ENCODE measurements around the gene IFNL2. TPM values are rescaled to one million over a fixed set of nuclear protein-coding genes. Genes with fewer than 3 reads are reported as not detected.
"Not testable (repeated sequence)": the region's sequence is repeated elsewhere in the genome, so short reads cannot be mapped to it uniquely, and the experiment has no call there.

IFNL2 gene
- total RNA-seq (not detected), polyA plus RNA-seq (not detected)

- not testable (repeated sequence) for DNase-seq (ENCODE audit: extremely low spot score); H3K4me3 ChIP-seq (ENCODE audit: low read depth, low read length); H3K27ac ChIP-seq (ENCODE audit: low read depth); H3K4me1 ChIP-seq (ENCODE audit: insufficient read depth); H3K36me3 ChIP-seq (ENCODE audit: insufficient read depth)
- WGBS = no CpG with 5 or more reads among the region's 1 CpG
Observed at GRCh38 chr19:39268085-39268484, at the start of gene IFNL2. Gene IFNL2 (plus strand): TSS chr19:39268396. CDS start chr19:39268569, 173 bp downstream.

DNA sequence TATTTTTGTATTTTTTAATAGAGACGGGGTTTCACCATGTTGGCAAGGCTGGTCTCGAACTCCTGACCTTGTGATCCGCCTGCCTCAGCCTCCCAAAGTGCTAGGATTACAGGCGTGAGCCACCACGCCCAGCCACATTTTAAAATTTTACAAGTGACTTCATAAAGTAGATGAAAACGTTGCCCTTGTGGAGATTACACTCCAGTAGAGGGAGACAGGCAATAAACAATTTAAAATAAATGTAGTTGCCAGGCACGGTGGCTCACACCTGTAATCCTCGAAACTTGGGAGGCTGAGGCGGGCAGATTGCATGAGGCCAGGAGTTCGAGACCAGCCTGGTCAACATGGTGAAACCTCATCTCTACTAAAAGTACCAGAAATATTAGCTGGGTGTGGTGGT is 49.1 kb upstream of the IFNL2 start:
- H3K4me3 ChIP-seq (ENCODE audit: low read depth, low read length); H3K4me1 ChIP-seq (ENCODE audit: insufficient read depth); DNase-seq (ENCODE audit: extremely low spot score); H3K27ac ChIP-seq (ENCODE audit: low read depth); H3K36me3 ChIP-seq (ENCODE audit: insufficient read depth): not testable (repeated sequence)
- WGBS = 68% methylated on average over 10 of the region's 10 CpGs

DNA sequence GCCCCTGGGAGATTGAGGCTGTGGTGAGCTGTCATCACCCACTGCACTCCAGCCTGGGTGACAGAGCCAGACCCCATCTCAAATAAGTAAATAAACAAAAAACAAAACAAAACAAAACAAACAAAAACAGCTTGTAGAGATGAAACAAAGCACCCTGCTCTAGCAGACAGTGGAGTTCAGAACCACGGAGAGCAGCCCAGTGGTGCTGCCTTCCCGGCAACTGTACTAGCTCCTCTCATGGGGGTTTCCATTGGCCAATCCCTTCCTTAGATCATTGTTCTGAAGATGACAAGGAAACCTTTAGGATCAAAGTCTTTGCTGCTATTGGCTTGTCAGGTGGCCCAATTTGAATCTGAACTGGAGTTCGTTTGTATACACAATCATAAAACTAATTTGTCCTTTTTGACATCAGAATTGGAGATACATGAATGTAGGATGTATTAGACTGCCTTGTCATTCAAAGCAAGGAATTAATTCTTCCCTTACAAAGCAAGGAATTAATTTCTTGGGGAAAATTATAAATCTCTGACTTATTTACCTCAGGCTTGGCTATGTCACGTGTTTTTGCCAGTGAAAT is 44.4 kb upstream of the IFNL2 start:
- Histone ChIP-seq H3K4me1 (ENCODE audit: insufficient read depth) (no peaks in the 10 kb centered on the region), H3K36me3 (ENCODE audit: insufficient read depth) (no peaks in the 10 kb centered on the region), H3K4me3 (ENCODE audit: low read depth, low read length) (no peak overlapping the region), H3K27ac (ENCODE audit: low read depth) (no peak overlapping the region)
- 21% methylated on average over 4 of the region's 4 CpGs for WGBS
- no peak for DNase-seq (ENCODE audit: extremely low spot score)

- no peak for DNase-seq (ENCODE audit: extremely low spot score)
- H3K4me1 ChIP-seq (ENCODE audit: insufficient read depth) = no peaks in the 10 kb centered on the region
- no peaks in the 10 kb centered on the region for H3K36me3 ChIP-seq (ENCODE audit: insufficient read depth)
- H3K27ac ChIP-seq (ENCODE audit: low read depth) = no peak overlapping the region
- H3K4me3 ChIP-seq (ENCODE audit: low read depth, low read length) = no peak overlapping the region
- WGBS = 23% methylated on average over 3 of the region's 3 CpGs
Observed at GRCh38 chr19:39224910-39225309, 43.3 kb upstream of the IFNL2 start.

- H3K27ac ChIP-seq (ENCODE audit: low read depth) = no peak overlapping the region
- no peaks in the 10 kb centered on the region for H3K36me3 ChIP-seq (ENCODE audit: insufficient read depth)
- H3K4me3 ChIP-seq (ENCODE audit: low read depth, low read length) = no peak overlapping the region
- no peak for DNase-seq (ENCODE audit: extremely low spot score)
- WGBS = 74% methylated on average over 2 of the region's 2 CpGs
- H3K4me1 ChIP-seq (ENCODE audit: insufficient read depth) = no peaks in the 10 kb centered on the region
Observed at GRCh38 chr19:39230096-39230764, 38.0 kb upstream of the IFNL2 start.

DNA sequence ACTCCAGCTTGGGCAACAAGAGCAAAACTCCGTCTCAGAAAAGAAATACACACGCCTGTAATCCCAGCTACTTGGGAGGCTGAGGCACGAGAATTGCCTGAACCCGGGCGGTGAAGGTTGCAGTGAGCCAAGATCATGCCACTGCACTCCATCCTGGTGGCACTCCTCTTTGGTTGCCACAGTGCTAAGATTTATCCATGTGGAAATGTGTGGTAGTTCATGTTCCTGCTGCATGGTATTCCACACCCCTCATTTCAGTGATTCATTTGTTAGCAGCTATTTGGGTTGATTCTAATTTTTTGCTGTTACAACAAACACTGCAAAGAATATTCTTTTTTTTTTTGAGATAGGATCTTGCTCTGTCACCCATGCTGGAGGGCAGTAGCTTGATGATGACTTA is 35.5 kb upstream of the IFNL2 start:
- Histone ChIP-seq H3K4me3 (ENCODE audit: low read depth, low read length) (no peak overlapping the region), H3K36me3 (ENCODE audit: insufficient read depth) (no peaks in the 10 kb centered on the region), H3K27ac (ENCODE audit: low read depth) (no peak overlapping the region), H3K4me1 (ENCODE audit: insufficient read depth) (no peaks in the 10 kb centered on the region)
- WGBS = 82% methylated on average over 5 of the region's 5 CpGs
- no peak for DNase-seq (ENCODE audit: extremely low spot score)

- Histone ChIP-seq H3K27ac (ENCODE audit: low read depth) (no peak overlapping the region), H3K4me1 (ENCODE audit: insufficient read depth) (no peaks in the 10 kb centered on the region), H3K4me3 (ENCODE audit: low read depth, low read length) (no peak overlapping the region), H3K36me3 (ENCODE audit: insufficient read depth) (no peaks in the 10 kb centered on the region)
- DNase-seq (ENCODE audit: extremely low spot score) = no peak
- WGBS = 69% methylated on average over 12 of the region's 12 CpGs
Observed at GRCh38 chr19:39236527-39236926, 31.7 kb upstream of the IFNL2 start.

DNA sequence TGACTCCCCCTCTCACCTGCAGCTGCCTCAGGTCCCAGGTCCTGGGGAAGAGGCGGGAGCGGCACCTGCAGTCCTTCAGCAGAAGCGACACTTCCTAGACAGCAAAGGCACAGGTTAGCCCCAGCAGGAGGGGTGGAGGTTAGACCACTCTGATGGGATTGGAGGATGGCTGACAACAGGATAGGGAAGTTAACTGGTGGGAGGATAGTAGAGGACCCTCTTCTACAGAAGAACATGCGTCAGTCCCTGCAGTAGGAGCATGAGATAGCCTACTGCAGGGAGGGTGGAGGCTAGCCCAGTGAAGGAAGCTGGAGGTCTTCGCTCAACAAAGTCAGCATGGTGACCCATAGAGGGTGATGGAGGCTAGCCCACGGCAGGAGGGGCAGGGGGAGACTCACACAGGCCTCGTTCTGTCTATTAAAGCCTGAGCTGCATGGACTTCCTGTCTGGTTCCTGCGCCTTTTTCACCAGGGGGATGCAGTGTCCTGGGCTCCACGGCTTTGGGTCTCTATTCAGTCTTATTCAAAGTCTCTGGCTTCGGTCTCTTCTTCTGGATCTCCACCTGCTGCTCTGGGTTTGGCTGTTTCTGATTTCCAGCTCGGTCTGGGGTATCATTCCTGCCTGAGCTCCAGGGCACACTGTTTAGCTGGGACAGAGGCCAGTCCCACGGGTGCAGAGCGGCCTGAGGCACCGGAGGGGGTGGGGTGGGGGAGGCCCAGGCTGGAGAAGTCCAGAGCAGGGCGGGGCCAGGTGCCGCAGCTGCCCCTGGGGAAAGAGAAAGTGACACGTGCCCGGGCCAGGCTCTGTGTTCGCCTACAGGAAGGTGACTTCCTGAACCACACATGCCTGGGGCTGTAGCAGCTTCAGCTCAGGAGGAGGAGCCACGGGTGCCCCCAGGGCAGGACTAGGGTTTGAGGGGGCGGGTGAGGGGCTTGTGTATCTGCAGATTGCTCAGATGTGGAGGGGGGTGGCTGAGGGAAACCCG is 30.7 kb upstream of the IFNL2 start:
- WGBS = 38% methylated on average over 22 of the region's 22 CpGs
- H3K4me1 ChIP-seq (ENCODE audit: insufficient read depth) = no peaks in the 10 kb centered on the region
- no peaks in the 10 kb centered on the region for H3K36me3 ChIP-seq (ENCODE audit: insufficient read depth)
- no peak for DNase-seq (ENCODE audit: extremely low spot score)
- H3K27ac ChIP-seq (ENCODE audit: low read depth) = no peak overlapping the region
- H3K4me3 ChIP-seq (ENCODE audit: low read depth, low read length) = no peak overlapping the region

- 78% methylated on average over 6 of the region's 6 CpGs for WGBS
- no peaks in the 10 kb centered on the region for H3K4me1 ChIP-seq (ENCODE audit: insufficient read depth)
- H3K36me3 ChIP-seq (ENCODE audit: insufficient read depth) = no peaks in the 10 kb centered on the region
- no peak overlapping the region for H3K27ac ChIP-seq (ENCODE audit: low read depth)
- DNase-seq (ENCODE audit: extremely low spot score) = no peak
- H3K4me3 ChIP-seq (ENCODE audit: low read depth, low read length) = no peak overlapping the region
Observed at GRCh38 chr19:39238209-39238608, 30.0 kb upstream of the IFNL2 start.

DNA sequence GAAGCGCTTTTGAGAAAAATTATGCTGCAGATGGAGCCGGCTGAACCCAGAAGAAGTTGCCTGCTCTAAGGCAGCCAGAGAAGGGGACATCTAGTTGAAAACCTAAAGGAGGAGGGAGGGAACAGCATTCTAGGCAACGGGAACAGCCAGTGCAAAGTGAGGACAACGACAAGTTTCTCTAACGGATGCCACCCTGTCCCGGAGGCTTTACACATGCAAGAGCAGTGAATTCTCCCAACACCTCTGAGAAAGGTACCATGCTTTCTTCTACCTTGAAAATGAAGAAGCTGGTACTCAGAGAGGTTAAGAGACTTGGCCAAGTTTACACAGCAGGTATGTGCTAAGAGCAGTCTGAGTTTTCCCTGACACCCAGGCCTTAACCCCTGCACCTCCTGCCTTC is 29.3 kb upstream of the IFNL2 start:
- Histone ChIP-seq H3K4me3 (ENCODE audit: low read depth, low read length) (no peak overlapping the region), H3K4me1 (ENCODE audit: insufficient read depth) (no peaks in the 10 kb centered on the region), H3K27ac (ENCODE audit: low read depth) (no peak overlapping the region), H3K36me3 (ENCODE audit: insufficient read depth) (no peaks in the 10 kb centered on the region)
- DNase-seq (ENCODE audit: extremely low spot score) = no peak
- WGBS = 87% methylated on average over 6 of the region's 6 CpGs

DNA sequence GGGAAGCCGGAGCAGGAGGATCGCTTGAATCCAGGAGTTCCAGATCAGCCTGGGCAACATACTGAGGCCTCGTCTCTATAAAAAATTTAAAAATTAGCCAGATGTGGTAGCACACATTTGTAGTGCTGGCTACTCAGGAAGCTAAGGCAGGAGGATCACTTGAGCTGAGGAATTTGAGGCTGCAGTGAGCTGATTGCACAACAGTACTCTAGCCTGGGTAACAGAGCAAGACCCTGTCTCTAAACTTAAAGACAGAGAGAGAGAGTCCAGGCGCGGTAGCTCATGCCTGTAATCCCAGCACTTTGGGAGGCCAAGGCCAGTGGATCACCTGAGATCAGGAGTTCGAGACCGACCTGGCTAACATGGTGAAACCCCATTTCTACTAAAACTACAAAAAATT is 27.8 kb upstream of the IFNL2 start:
- Histone ChIP-seq H3K36me3 (ENCODE audit: insufficient read depth) (no peaks in the 10 kb centered on the region), H3K4me3 (ENCODE audit: low read depth, low read length) (no peak overlapping the region), H3K4me1 (ENCODE audit: insufficient read depth) (no peaks in the 10 kb centered on the region), H3K27ac (ENCODE audit: low read depth) (no peak overlapping the region)
- 90% methylated on average over 7 of the region's 7 CpGs for WGBS
- no peak for DNase-seq (ENCODE audit: extremely low spot score)

GRCh38 chr19:39243741-39244140 is 24.5 kb upstream of the IFNL2 start:
- 78% methylated on average over 13 of the region's 13 CpGs for WGBS
- H3K27ac ChIP-seq (ENCODE audit: low read depth); DNase-seq (ENCODE audit: extremely low spot score); H3K36me3 ChIP-seq (ENCODE audit: insufficient read depth); H3K4me3 ChIP-seq (ENCODE audit: low read depth, low read length); H3K4me1 ChIP-seq (ENCODE audit: insufficient read depth): not testable (repeated sequence)

- not testable (repeated sequence) for H3K4me1 ChIP-seq (ENCODE audit: insufficient read depth); DNase-seq (ENCODE audit: extremely low spot score); H3K36me3 ChIP-seq (ENCODE audit: insufficient read depth); H3K4me3 ChIP-seq (ENCODE audit: low read depth, low read length); H3K27ac ChIP-seq (ENCODE audit: low read depth)
- WGBS = 75% methylated on average over 12 of the region's 12 CpGs
Observed at GRCh38 chr19:39244410-39245100, 23.6 kb upstream of the IFNL2 start, which contains the start of gene IFNL3. Gene IFNL3 (minus strand): TSS chr19:39245006. CDS start chr19:39244967, 39 bp downstream.

All from urinary bladder (tissue), 4 donors.